Subcutaneous adipose tissue (tissue), 4 donors: Measurements from ENCODE around the gene NAALADL2. TPM values are rescaled to one million over a fixed set of nuclear protein-coding genes. Genes with fewer than 3 reads are reported as not detected.

Source experiments
- CTCF ChIP-seq: fragments of 450-650 bp; IDR thresholded peaks from one replicate; pipeline ENCODE4 v1.5.1; 2016; ENCODE audit warnings: low read depth, mild to moderate bottlenecking, control low read depth, antibody characterized with exemption, moderate library complexity
- total RNA-seq, 4 donors: library from RNA; depleted of rRNA; stranded (reverse); fragments of >200 nt; gene quantifications; one replicate each; pipeline ENCODE4 v1.1.0, GENCODE V29; 2016

Gene NAALADL2
- total RNA-seq, 4 donors from 2014 or later: 9.4 to 18.1 (median 11.8) TPM

- no peak for TF ChIP-seq CTCF
Measured at GRCh38 chr3:174862101-174862500, 3.0 kb downstream of the NAALADL2 start.

- TF ChIP-seq CTCF: no peak
Measured at GRCh38 chr3:174862666-174863065, 3.5 kb downstream of the NAALADL2 start.

- no peak for TF ChIP-seq CTCF
Measured at GRCh38 chr3:174863488-174863887, 4.4 kb downstream of the NAALADL2 start.

- no peak for TF ChIP-seq CTCF
Measured at GRCh38 chr3:174869448-174869847, 10.3 kb downstream of the NAALADL2 start.

- no peak for TF ChIP-seq CTCF
Measured at GRCh38 chr3:174873832-174874657, 14.9 kb downstream of the NAALADL2 start.

GRCh38 chr3:174882789-174883188 is 23.7 kb downstream of the NAALADL2 start:
- TF ChIP-seq CTCF: no peak

- TF ChIP-seq CTCF: no peak
Measured at GRCh38 chr3:174883881-174884675, 24.9 kb downstream of the NAALADL2 start.
